GDM1 (cell line): ENCODE data around the gene OTP.
"Not testable (repeated sequence)": the region's sequence is repeated elsewhere in the genome, so short reads cannot be mapped to it uniquely, and the experiment has no call there.

Experiments used
- DNase-seq: peaks from one replicate; lab custom pipeline; 2025; lab: John Stamatoyannopoulos, UW

OTP gene

GRCh38 chr5:77608927-77609326 lies 29.6 kb downstream of the OTP start:
- DNase-seq, result not testable (repeated sequence)

GRCh38 chr5:77607324-77607723 lies 31.2 kb downstream of the OTP start:
- no peak for DNase-seq

DNA sequence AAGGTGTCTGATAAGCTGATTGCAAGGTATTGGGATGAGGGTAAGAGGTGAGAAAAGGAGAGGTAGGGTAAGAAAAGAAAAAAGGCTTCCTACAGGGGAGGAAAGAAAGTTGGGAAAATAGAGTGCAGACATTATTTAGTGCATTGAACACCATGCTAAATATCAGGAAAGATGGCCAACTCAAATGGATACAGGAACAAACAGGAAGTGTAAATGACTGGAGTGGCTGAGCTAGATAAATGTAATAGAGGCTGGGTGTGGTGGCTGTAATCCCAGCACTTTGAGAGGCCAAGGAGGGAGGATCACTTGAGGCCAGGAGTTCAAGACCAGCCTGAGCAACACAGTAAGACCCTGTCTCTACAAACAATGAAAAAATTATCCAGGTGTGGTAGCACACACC lies 32.2 kb downstream of the OTP start:
- no peak for DNase-seq

GRCh38 chr5:77599679-77600078 lies 38.8 kb downstream of the OTP start:
- DNase-seq, result no peak

DNA sequence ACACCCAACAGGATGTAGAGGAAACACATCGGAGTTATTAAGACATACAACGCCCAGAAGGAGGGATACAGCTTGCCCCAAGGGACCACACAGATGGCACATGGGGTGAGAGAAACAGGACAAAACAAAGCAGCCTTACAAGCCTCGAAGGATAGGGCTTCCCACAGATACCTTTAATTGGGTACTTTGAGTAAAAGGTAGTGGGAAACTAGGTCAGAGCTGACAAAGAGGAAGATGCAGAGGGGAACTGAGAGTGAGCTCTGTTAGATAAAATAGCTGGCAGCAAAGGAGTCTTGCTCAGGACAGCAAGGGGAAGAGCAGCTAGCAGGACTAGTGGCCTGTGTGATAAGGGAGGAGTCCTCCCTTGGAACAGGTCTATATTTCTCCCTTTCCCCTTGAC lies 48.2 kb downstream of the OTP start:
- DNase-seq, result no peak

DNA sequence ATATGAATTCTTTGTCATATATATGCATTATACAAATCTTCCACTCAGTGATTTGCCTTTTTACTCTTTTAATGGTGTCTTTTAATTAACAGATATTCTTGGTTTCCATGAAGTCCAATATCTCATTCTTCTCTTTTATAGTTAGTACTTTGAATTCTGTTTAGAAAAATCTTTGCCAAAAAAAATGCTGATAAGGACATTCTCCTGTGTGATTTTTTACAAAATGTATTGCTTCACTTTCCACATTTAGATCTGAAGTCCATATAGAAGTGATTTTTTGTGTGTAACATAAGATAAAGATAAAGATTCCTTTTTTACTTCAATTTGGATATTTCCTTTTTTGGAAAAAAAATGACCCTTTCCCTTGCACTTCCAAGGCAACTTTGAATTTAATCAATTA lies 50.3 kb downstream of the OTP start:
- no peak for DNase-seq

DNA sequence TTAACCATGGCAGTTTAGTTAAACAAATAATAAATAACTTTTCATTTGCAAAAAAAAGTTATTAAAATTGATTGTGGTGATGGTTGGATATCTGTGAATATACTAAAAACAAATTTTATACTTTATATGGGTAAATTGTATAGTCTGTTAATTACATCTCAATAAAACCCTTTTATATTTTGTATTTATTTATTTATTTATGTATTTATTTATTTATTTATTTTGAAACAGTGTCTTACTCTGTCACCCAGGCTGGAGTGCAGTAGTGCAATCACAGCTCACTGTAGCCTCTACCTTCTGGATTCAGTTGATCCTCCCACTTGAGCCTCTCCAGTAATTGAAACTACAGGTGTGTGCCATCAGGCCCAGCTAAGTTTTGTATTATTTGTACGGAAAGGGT lies 52.4 kb downstream of the OTP start:
- no peak for DNase-seq

- DNase-seq, result not testable (repeated sequence)
These were observed 56.4 kb downstream of the OTP start for GRCh38 chr5:77582143-77582542.
